Esophagus muscularis mucosa (tissue), 4 donors: ENCODE data around the gene TSTD2. TPM values are rescaled to one million over a fixed set of nuclear protein-coding genes. Genes with fewer than 3 reads are reported as not detected.

Experiments
- DNase-seq: peaks from one replicate; pipeline ENCODE4 v3.0.0-alpha.2; 2017; ENCODE audit errors: extremely low spot score
- H3K27ac ChIP-seq, 4 donors: fragments of 200-600 bp; sonication (generic); replicated peaks in 1 of 4; 1 replicate in 3 of 4; 2 replicates in 1 of 4; pipeline ENCODE4 v1.5.1; 2016 to 2019; ENCODE audit warnings: mild to moderate bottlenecking in 1 of 4
- H3K27me3 ChIP-seq, 4 donors: fragments of 200-600 bp; sonication (generic); one replicate each; pipeline versions ENCODE4 v1.5.1 to v1.6.0; 2016 to 2019
- H3K36me3 ChIP-seq, 4 donors: fragments of 200-600 bp; sonication (generic); one replicate each; pipeline ENCODE4 v1.5.1; 2016 to 2019
- H3K4me1 ChIP-seq, 4 donors: fragments of 200-600 bp; sonication (generic); one replicate each; pipeline ENCODE4 v1.5.1; 2016 to 2019
- H3K4me3 ChIP-seq, 4 donors: fragments of 200-600 bp; sonication (generic); 1 replicate in 2 of 4; 2 replicates in 2 of 4; pipeline ENCODE4 v1.5.1; 2016 to 2019; ENCODE audit warnings: mild to moderate bottlenecking in 4 of 4, moderate library complexity in 1 of 4
- H3K9me3 ChIP-seq, 4 donors: fragments of 200-600 bp; sonication (generic); 1 replicate in 3 of 4; 2 replicates in 1 of 4; pipeline ENCODE4 v1.5.1; 2016 to 2019
- CTCF ChIP-seq, 3 experiments: fragments of 200-600 bp in 2 of 3; fragments of 450-650 bp in 1 of 3; sonication (generic) in 2 of 3; IDR thresholded peaks; one replicate each; pipeline ENCODE4 v1.5.1; 2017 to 2019; ENCODE audit warnings: antibody characterized with exemption in 3 of 3, mild to moderate bottlenecking in 2 of 3, moderate library complexity in 1 of 3
- EP300 ChIP-seq: sonication (generic); formaldehyde crosslinking; IDR thresholded peaks from one replicate; pipeline ENCODE4 v1.6.1; 2017; ENCODE audit warnings: antibody characterized with exemption
- POLR2A ChIP-seq: fragments of 450-650 bp; IDR thresholded peaks from one replicate; pipeline ENCODE4 v1.6.1; 2017; ENCODE audit warnings: antibody characterized with exemption, moderate library complexity, mild to moderate bottlenecking, low read depth
- POLR2AphosphoS5 ChIP-seq, 2 donors: sonication (generic); formaldehyde crosslinking; IDR thresholded peaks; one replicate each; pipeline ENCODE4 v1.6.1; 2017; ENCODE audit warnings: antibody characterized with exemption in 2 of 2
- WGBS: methylation state at CpG from one replicate; pipeline ENCODE4 v1.1.5; 2018; 5-methylcytosine and 5-hydroxymethylcytosine counted together
- intact Hi-C: fragments of 100-400 bp; cut with DNase I; formaldehyde crosslinking; loops from one replicate; pipeline ENCODE4 v1.15.1; 2023
- total RNA-seq, 4 donors: library from RNA; depleted of rRNA; stranded (reverse); fragments of >200 nt; gene quantifications; one replicate each; pipeline versions ENCODE4 v1.1.0 to v1.2.1, GENCODE V29; 2016

TSTD2 gene
- total RNA-seq, 4 donors from 2014 or later = 22.9 to 25.3 (median 23.5) TPM

- Histone ChIP-seq H3K4me1 (peaks cover 15 to 42% (median 31%) of the 10 kb centered on the region in 4 donors), H3K9me3 (no peaks in the 10 kb centered on the region), H3K27ac (peak overlapping the region in 3 of 4 donors; percentile 4 to 67 (median 60)), H3K27me3 (no peaks in the 10 kb centered on the region), H3K4me3 (no peak overlapping the region), H3K36me3 (peaks cover 20 to 63% (median 44%) of the 10 kb centered on the region in 4 donors)
- intact Hi-C loops = no loop called here
- no peak for DNase-seq
- TF ChIP-seq POLR2A = no peak
- TF ChIP-seq POLR2AphosphoS5 (IDR thresholded peaks at IDR 0.05) = no peak
- no peak for TF ChIP-seq CTCF (IDR thresholded peaks at IDR 0.05)
- TF ChIP-seq EP300 = no peak
- WGBS = 73% methylated on average over 5 of the region's 5 CpGs
Measured at GRCh38 chr9:97573482-97574073, 59.6 kb downstream of the TSTD2 start.

GRCh38 chr9:97572892-97573365, 60.2 kb downstream of the TSTD2 start:
- no peak for TF ChIP-seq POLR2AphosphoS5 (IDR thresholded peaks at IDR 0.05)
- TF ChIP-seq CTCF (IDR thresholded peaks at IDR 0.05) = no peak
- no peak for TF ChIP-seq EP300
- TF ChIP-seq POLR2A = no peak
- Histone ChIP-seq H3K27me3 (no peaks in the 10 kb centered on the region), H3K4me1 (peaks cover 15 to 37% (median 28%) of the 10 kb centered on the region in 4 donors), H3K36me3 (peaks cover 21 to 70% (median 49%) of the 10 kb centered on the region in 4 donors), H3K27ac (peak overlapping the region; percentile 4 to 67 (median 32)), H3K9me3 (no peaks in the 10 kb centered on the region), H3K4me3 (no peak overlapping the region)
- intact Hi-C loops = no loop called here
- 60% methylated on average over 2 of the region's 6 CpGs for WGBS
- no peak for DNase-seq

- H3K9me3 ChIP-seq = no peaks in the 10 kb centered on the region
- peak overlapping the region; percentile 4 to 67 (median 32) for H3K27ac ChIP-seq
Measured at GRCh38 chr9:97572196-97572891, 60.8 kb downstream of the TSTD2 start.

GRCh38 chr9:97571664-97572063, 61.5 kb downstream of the TSTD2 start:
- Histone ChIP-seq H3K27me3 (no peaks in the 10 kb centered on the region), H3K27ac (peak overlapping the region; percentile 4 to 67 (median 44)), H3K9me3 (no peaks in the 10 kb centered on the region), H3K36me3 (peaks cover 21 to 82% (median 58%) of the 10 kb centered on the region in 4 donors), H3K4me1 (peaks cover 15 to 37% (median 28%) of the 10 kb centered on the region in 4 donors), H3K4me3 (no peak overlapping the region)
- no CpG with 5 or more reads among the region's 1 CpG for WGBS
- no peak for DNase-seq
- intact Hi-C loops = no loop called here
- TF ChIP-seq POLR2A (no peak), CTCF (IDR thresholded peaks at IDR 0.05) (no peak), EP300 (no peak), POLR2AphosphoS5 (IDR thresholded peaks at IDR 0.05) (peak; percentile 33 to 42)

More at GRCh38 chr9:97572196-97572891, 60.8 kb downstream of the TSTD2 start:
- Histone ChIP-seq H3K4me3 (no peak overlapping the region), H3K27me3 (no peaks in the 10 kb centered on the region), H3K4me1 (peaks cover 15 to 37% (median 28%) of the 10 kb centered on the region in 4 donors), H3K36me3 (peaks cover 21 to 75% (median 54%) of the 10 kb centered on the region in 4 donors)
- no peak for DNase-seq
- WGBS = 81% methylated on average over 7 of the region's 9 CpGs
- intact Hi-C loops = no loop called here
- TF ChIP-seq EP300 (no peak), CTCF (IDR thresholded peaks at IDR 0.05) (no peak), POLR2A (no peak), POLR2AphosphoS5 (IDR thresholded peaks at IDR 0.05) (no peak)
